AG09319 (cell line): Measurements from ENCODE around the gene PRKX.
"Not testable (repeated sequence)": the region's sequence is repeated elsewhere in the genome, so short reads cannot be mapped to it uniquely, and the experiment has no call there.

ENCODE experiments used
- DNase-seq: peaks from one replicate; pipeline ENCODE4 v3.0.0-alpha.2; 2010; ENCODE audit warnings: low read depth; ENCODE audit errors: extremely low read depth
- TF ChIP-seq, protein P1 (sequence below): IDR thresholded peaks from 2 replicates; pipeline ENCODE4 v1.5.1; 2011; ENCODE audit warnings: low read depth, mild to moderate bottlenecking, inconsistent platforms, low read length, moderate library complexity

PRKX gene

DNA sequence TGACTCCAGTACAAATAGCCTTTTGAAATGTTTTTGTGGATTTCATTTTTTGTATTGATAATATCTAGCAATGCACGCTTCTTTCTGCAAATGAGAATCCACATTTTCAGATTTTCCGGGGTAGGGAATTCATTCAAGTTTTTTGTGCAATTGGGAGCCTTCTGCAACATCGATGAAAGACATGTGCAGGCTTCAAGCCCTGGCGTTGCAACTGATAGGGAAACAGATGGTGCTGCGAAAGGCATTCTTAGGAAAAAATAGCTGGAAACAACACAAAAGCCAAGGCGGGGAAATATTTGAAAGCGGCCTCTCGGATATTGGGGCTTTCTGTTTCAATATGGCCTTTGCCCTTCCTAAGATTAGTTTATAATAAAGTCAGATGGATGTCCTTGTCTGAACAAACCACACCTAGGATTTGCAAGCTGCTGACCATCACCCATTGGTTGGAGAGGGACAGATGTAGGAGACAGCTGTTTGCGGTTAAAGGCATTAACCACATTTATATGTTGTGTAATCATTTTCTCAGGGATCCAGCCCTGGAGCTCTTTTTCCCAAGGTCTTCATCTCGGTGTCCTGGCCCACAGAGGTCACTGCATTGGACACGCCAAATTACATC is 136.5 kb downstream of the PRKX start:
- peak; percentile 91 for DNase-seq
- TF ChIP-seq, protein P1, sequence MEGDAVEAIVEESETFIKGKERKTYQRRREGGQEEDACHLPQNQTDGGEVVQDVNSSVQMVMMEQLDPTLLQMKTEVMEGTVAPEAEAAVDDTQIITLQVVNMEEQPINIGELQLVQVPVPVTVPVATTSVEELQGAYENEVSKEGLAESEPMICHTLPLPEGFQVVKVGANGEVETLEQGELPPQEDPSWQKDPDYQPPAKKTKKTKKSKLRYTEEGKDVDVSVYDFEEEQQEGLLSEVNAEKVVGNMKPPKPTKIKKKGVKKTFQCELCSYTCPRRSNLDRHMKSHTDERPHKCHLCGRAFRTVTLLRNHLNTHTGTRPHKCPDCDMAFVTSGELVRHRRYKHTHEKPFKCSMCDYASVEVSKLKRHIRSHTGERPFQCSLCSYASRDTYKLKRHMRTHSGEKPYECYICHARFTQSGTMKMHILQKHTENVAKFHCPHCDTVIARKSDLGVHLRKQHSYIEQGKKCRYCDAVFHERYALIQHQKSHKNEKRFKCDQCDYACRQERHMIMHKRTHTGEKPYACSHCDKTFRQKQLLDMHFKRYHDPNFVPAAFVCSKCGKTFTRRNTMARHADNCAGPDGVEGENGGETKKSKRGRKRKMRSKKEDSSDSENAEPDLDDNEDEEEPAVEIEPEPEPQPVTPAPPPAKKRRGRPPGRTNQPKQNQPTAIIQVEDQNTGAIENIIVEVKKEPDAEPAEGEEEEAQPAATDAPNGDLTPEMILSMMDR, result no peak

DNA sequence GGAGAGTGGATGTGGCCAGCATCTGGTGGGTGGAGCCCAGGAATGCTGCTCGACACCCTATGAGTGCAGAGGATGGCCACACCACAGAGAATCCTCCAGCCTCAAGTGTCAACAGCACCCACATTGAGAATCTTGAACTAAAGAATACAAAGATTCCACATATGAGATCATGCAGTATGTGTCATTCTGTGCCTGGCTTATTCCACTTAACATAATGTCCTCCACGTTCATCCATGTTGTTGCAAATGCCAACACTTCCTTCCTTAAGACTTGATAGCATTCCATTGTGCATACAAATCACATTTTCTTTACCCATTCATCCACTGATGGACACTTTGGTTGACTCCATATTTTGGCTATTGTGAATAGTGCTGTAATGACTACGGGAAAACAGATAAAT is 145.8 kb downstream of the PRKX start:
- TF ChIP-seq, protein P1, result no peak
- no peak for DNase-seq

DNA sequence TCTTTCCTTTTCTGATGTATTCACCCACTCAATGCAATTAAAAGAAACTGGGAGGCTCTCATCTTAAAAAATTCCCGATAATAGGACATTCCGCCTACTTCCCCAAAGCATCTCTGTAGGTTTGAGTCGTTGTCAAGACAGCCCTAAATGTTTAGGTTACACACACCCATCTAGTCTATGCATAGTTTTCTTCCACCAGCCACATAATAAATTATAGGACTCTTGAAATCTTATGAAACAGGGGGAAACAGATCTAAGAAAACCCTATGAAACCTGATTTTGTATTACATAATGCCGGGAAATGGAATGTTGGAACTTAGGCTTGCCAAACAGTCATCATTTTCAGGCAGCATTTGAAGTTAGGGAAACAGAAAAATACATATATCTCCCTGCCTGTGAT is 150.0 kb downstream of the PRKX start:
- no peak for DNase-seq
- TF ChIP-seq, protein P1, result no peak

DNA sequence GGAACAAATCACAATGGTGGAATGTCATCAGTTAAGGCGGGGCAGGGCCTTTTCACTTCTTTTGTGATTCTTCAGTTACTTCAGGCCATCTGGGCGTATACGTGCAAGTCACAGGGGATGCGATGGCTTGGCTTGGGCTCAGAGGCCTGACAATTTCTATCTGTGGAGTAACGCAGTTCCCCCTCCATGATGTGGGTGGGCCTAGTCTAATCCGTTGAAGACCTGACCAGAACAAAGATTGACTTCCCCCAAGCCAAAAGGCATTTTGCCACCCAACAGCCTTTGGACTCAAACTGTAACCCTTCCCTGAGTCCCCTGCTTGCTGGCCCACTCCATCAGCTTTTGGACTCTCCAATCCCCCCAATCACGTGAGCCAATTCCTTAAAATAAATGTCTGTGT is 153.4 kb downstream of the PRKX start:
- not testable (repeated sequence) for DNase-seq
